Endothelial cell of umbilical vein (primary cell): ENCODE data around the gene MYO6. TPM values are rescaled to one million over a fixed set of nuclear protein-coding genes. Genes with fewer than 3 reads are reported as not detected.

Experiments
- BruUV-seq: library from RNA; stranded (reverse); fragments of 400-500 nt; replicated peaks from 2 replicates; lab custom pipeline; 2021; lab: Mats Ljungman, UMichigan
- CTCF ChIA-PET: fragments of 300-600, 350-600 bp; sonication (Branson Sonifier 250); formaldehyde crosslinking; loops from one replicate; lab custom pipeline; 2021; ENCODE audit warnings: antibody characterized with exemption, inconsistent platforms; lab: Charles Lee
- POLR2A ChIA-PET: fragments of 300-600, 350-600 bp; sonication (Branson Sonifier 250); formaldehyde crosslinking; loops from one replicate; lab custom pipeline; 2021; ENCODE audit warnings: antibody characterized with exemption, inconsistent platforms; lab: Charles Lee
- DNase-seq: peaks from one replicate; pipeline ENCODE4 v3.0.0-alpha.2; 2011; ENCODE audit warnings: low read depth, low spot score
- FAIRE-seq: peaks from 2 replicates; lab custom pipeline; 2011; peaks lifted over from hg19 to GRCh38; lab: Jason Lieb, UNC
- H2AFZ ChIP-seq: 2 replicates; pipeline ENCODE4 v1.6.0; 2012; ENCODE audit warnings: low read depth, low read length, control low read depth, inconsistent platforms
- H3K27ac ChIP-seq: 2 replicates; pipeline ENCODE4 v1.5.1; 2011; ENCODE audit warnings: low read depth, mild to moderate bottlenecking, control low read depth, low read length, moderate library complexity; ENCODE audit not compliant: insufficient read depth
- H3K27me3 ChIP-seq, 2 experiments: 2 replicates each; pipeline versions ENCODE4 v1.6.0 to v1.6.1; 2011; ENCODE audit warnings: low read length in 2 of 2, mixed read lengths in 1 of 2; ENCODE audit not compliant: control insufficient read depth in 2 of 2, insufficient read depth in 2 of 2
- H3K36me3 ChIP-seq, 2 experiments: 2 replicates in 1 of 2; 3 replicates in 1 of 2; pipeline ENCODE4 v1.5.1; 2011; ENCODE audit warnings: low read length in 2 of 2, mild to moderate bottlenecking in 1 of 2, moderate library complexity in 1 of 2; ENCODE audit not compliant: control insufficient read depth in 2 of 2, insufficient read depth in 2 of 2; ENCODE audit errors: extremely low read depth in 1 of 2
- H3K4me1 ChIP-seq: 3 replicates; pipeline ENCODE4 v1.5.1; 2011; ENCODE audit warnings: mild to moderate bottlenecking, low read length; ENCODE audit not compliant: control insufficient read depth, insufficient read depth; ENCODE audit errors: extremely low read depth
- H3K4me2 ChIP-seq: 2 replicates; pipeline ENCODE4 v1.6.1; 2011; ENCODE audit warnings: low read length, control low read depth, mixed read lengths; ENCODE audit not compliant: insufficient read depth
- H3K4me3 ChIP-seq, 3 experiments: fragments of 200-600 bp in 1 of 3; sonication (generic), shearing (Covaris generic) in 1 of 3; replicated peaks in 1 of 3; 2 replicates each; pipeline ENCODE4 v1.5.1; 2011 to 2016; ENCODE audit warnings: control low read depth in 3 of 3, low read length in 3 of 3, mild to moderate bottlenecking in 2 of 3, inconsistent platforms in 1 of 3, low read depth in 1 of 3, moderate library complexity in 1 of 3; ENCODE audit not compliant: insufficient read depth in 1 of 3
- H3K79me2 ChIP-seq: 2 replicates; pipeline ENCODE4 v1.6.0; 2012; ENCODE audit warnings: low read length, inconsistent platforms; ENCODE audit not compliant: control insufficient read depth, insufficient read depth
- H3K9ac ChIP-seq: replicated peaks from 2 replicates; pipeline ENCODE3; 2011; ENCODE audit warnings: low read length, control low read depth; ENCODE audit not compliant: insufficient read depth; ENCODE audit errors: extremely low read depth
- H3K9me1 ChIP-seq: replicated peaks from 3 replicates; pipeline ENCODE4 v1.6.0; 2011; ENCODE audit warnings: mild to moderate bottlenecking, low read length; ENCODE audit not compliant: control insufficient read depth, insufficient read depth; ENCODE audit errors: extremely low read depth
- H3K9me3 ChIP-seq: replicated peaks from 2 replicates; pipeline ENCODE4 v1.5.1; 2012; ENCODE audit warnings: low read length, inconsistent platforms; ENCODE audit not compliant: control insufficient read depth, insufficient read depth
- H4K20me1 ChIP-seq: replicated peaks from 2 replicates; pipeline ENCODE3; 2011; ENCODE audit warnings: mild to moderate bottlenecking, low read length; ENCODE audit not compliant: control insufficient read depth, insufficient read depth; ENCODE audit errors: extremely low read depth
- EZH2 ChIP-seq: IDR thresholded peaks from 2 replicates; pipeline ENCODE4 v1.6.1; 2012; ENCODE audit warnings: borderline replicate concordance, low read depth, mild to moderate bottlenecking, moderate library complexity, low read length, inconsistent platforms; ENCODE audit not compliant: severe bottlenecking
- FOS ChIP-seq: IDR thresholded peaks from 2 replicates; pipeline ENCODE4 v1.6.1; 2011; ENCODE audit warnings: mild to moderate bottlenecking, low read length, moderate library complexity, borderline replicate concordance; ENCODE audit not compliant: insufficient read depth
- GATA2 ChIP-seq: IDR thresholded peaks from 2 replicates; pipeline ENCODE4 v1.7.0; 2011; ENCODE audit warnings: low read depth, mild to moderate bottlenecking, moderate library complexity, mixed read lengths, low read length; ENCODE audit not compliant: insufficient read length, insufficient read depth
- JUN ChIP-seq: IDR thresholded peaks from 2 replicates; pipeline ENCODE4 v1.6.1; 2011; ENCODE audit warnings: borderline replicate concordance, low read depth; ENCODE audit not compliant: insufficient read length, insufficient read depth
- MYC ChIP-seq: IDR thresholded peaks from one replicate; pipeline ENCODE4 v1.6.1; 2011; ENCODE audit warnings: mild to moderate bottlenecking, low read depth, low read length
- POLR2A ChIP-seq: IDR thresholded peaks from 2 replicates; pipeline ENCODE4 v1.6.1; 2012; ENCODE audit warnings: low read depth, mild to moderate bottlenecking, control low read depth, low read length
- POLR2AphosphoS5 ChIP-seq: IDR thresholded peaks from 2 replicates; pipeline ENCODE4 v1.6.1; 2012; ENCODE audit warnings: low read depth, mild to moderate bottlenecking, control low read depth, low read length, moderate library complexity; ENCODE audit not compliant: insufficient read depth
- dilution Hi-C: fragments of 300-500 bp; cut with MboI; formaldehyde crosslinking; loops from one replicate; pipeline ENCODE4 v1.15.0; 2019; ENCODE audit warnings: low sequenced_read_pairs; ENCODE audit not compliant: extremely low pct_ligation_motif_present
- intact Hi-C: fragments of 100-400 bp; cut with micrococcal nuclease; formaldehyde crosslinking; loops from one replicate; pipeline ENCODE4 v1.10.0; 2022
- polyA plus RNA-seq, 4 experiments: library from polyadenylated mRNA; depleted of rRNA in 3 of 4; stranded (reverse) in 3 of 4; unstranded in 1 of 4; fragments of >200 nt; gene quantifications; 2 replicates each; pipeline versions ENCODE4 v1.2.1 to v1.2.3, GENCODE V29; 2011 to 2012; ENCODE audit warnings: missing spikeins in 1 of 4
- total RNA-seq: library from RNA; stranded (reverse); gene quantifications from 2 replicates; pipeline ENCODE4 v1.2.3, GENCODE V29; 2021
- TF ChIP-seq, protein P1 (sequence below): IDR thresholded peaks from 2 replicates; pipeline ENCODE4 v1.6.1; 2011; ENCODE audit not compliant: insufficient read depth, insufficient read length
- TF ChIP-seq, protein P2 (sequence below), 2 donors: IDR thresholded peaks; 1 replicate in 1 of 2; 2 replicates in 1 of 2; pipeline ENCODE4 v1.5.1; 2011; ENCODE audit warnings: low read length in 2 of 2, mild to moderate bottlenecking in 2 of 2, moderate library complexity in 2 of 2, control low read depth in 1 of 2, inconsistent platforms in 1 of 2, low read depth in 1 of 2; ENCODE audit not compliant: insufficient read depth in 1 of 2; ENCODE audit errors: extremely low read depth in 1 of 2

Gene MYO6
- total and polyA plus RNA-seq, 2 donors (not counting 3 experiments of a cell fraction or from before 2014, with no cell fraction given): 15.5 to 68.0 TPM

DNA sequence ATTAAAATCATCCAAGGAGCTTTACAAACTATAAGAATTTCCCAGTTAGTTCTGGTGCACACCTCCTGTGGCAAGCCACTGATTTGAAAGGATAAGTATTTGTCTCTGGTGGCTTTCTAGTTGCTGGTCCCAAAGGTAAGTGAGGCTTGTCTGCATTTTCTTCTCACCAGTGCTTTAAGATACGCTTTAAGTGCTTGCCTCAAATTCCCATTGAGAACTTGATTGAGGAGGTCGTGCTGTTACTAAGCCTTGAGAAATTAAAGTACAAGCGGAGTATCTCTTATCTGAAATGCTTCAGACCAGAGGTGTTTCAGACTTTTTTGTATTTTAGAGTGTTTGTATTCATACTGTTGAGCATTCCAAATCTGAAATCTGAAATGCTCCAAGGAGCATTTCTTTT, 29.9 kb upstream of the MYO6 start:
- Histone ChIP-seq H3K36me3 (peaks cover 4 to 7% of the 10 kb centered on the region in 2 experiments), H2AFZ (no peak overlapping the region), H3K9ac (no peak overlapping the region), H3K9me3 (no peaks in the 10 kb centered on the region), H3K9me1 (no peaks in the 10 kb centered on the region), H3K4me1 (peaks cover 11% of the 10 kb centered on the region), H4K20me1 (no peaks in the 10 kb centered on the region), H3K27ac (no peak overlapping the region), H3K79me2 (no peaks in the 10 kb centered on the region), H3K4me2 (no peak overlapping the region), H3K27me3 (no peaks in the 10 kb centered on the region), H3K4me3 (no peak overlapping the region)
- no peak for FAIRE-seq
- BruUV-seq: no TSS peak
- dilution Hi-C loops: no loop called here
- TF ChIP-seq MYC: no peak
- TF ChIP-seq, protein P1, sequence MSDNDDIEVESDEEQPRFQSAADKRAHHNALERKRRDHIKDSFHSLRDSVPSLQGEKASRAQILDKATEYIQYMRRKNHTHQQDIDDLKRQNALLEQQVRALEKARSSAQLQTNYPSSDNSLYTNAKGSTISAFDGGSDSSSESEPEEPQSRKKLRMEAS: no peak
- no peak for TF ChIP-seq JUN
- no peak for TF ChIP-seq FOS
- TF ChIP-seq GATA2: no peak
- TF ChIP-seq, protein P2, sequence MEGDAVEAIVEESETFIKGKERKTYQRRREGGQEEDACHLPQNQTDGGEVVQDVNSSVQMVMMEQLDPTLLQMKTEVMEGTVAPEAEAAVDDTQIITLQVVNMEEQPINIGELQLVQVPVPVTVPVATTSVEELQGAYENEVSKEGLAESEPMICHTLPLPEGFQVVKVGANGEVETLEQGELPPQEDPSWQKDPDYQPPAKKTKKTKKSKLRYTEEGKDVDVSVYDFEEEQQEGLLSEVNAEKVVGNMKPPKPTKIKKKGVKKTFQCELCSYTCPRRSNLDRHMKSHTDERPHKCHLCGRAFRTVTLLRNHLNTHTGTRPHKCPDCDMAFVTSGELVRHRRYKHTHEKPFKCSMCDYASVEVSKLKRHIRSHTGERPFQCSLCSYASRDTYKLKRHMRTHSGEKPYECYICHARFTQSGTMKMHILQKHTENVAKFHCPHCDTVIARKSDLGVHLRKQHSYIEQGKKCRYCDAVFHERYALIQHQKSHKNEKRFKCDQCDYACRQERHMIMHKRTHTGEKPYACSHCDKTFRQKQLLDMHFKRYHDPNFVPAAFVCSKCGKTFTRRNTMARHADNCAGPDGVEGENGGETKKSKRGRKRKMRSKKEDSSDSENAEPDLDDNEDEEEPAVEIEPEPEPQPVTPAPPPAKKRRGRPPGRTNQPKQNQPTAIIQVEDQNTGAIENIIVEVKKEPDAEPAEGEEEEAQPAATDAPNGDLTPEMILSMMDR (IDR thresholded peaks at IDR 0.05; ENCODE audit: extremely low read depth in 1 of 2, insufficient read depth in 1 of 2, low read depth in 1 of 2, low read length in 2 of 2): no peak
- TF ChIP-seq POLR2AphosphoS5: no peak
- no peak for TF ChIP-seq POLR2A
- TF ChIP-seq EZH2: no peak
- no peak for DNase-seq
- POLR2A ChIA-PET: interaction anchor here (0.6 kb wide), 1 partner anchor 124 kb away, joined by 3 read pairs; no protein-coding TSS in a partner anchor
- intact Hi-C loops: loop anchor here (2.0 kb wide), 1 partner anchor 30 kb away; the partner anchor contains the start of gene MYO6
- CTCF ChIA-PET: no interaction called here
